Glutamatergic neuron (in vitro differentiated cells): ENCODE data around the gene ZNF660. TPM values are rescaled to one million over a fixed set of nuclear protein-coding genes. Genes with fewer than 3 reads are reported as not detected.

Experiments
- DNase-seq: peaks from one replicate; pipeline ENCODE4 v3.0.0; 2022
- H3K27ac Mint-ChIP-seq: one replicate; pipeline ENCODE4 v1.8.0; 2020; ENCODE audit warnings: mild to moderate bottlenecking, mixed read lengths, inconsistent platforms; ENCODE audit not compliant: unreplicated experiment
- H3K27me3 Mint-ChIP-seq: one replicate; pipeline ENCODE4 v1.8.0; 2020; ENCODE audit warnings: mild to moderate bottlenecking, moderate library complexity, mixed read lengths, inconsistent platforms; ENCODE audit not compliant: unreplicated experiment
- H3K36me3 Mint-ChIP-seq: one replicate; pipeline ENCODE4 v1.8.0; 2020; ENCODE audit warnings: mild to moderate bottlenecking, mixed read lengths, inconsistent platforms; ENCODE audit not compliant: unreplicated experiment
- H3K4me1 Mint-ChIP-seq: one replicate; pipeline ENCODE4 v1.8.0; 2020; ENCODE audit warnings: mild to moderate bottlenecking, low read depth, mixed read lengths, inconsistent platforms; ENCODE audit not compliant: unreplicated experiment
- H3K4me3 Mint-ChIP-seq: one replicate; pipeline ENCODE4 v1.8.0; 2020; ENCODE audit warnings: mild to moderate bottlenecking, mixed read lengths, inconsistent platforms; ENCODE audit not compliant: unreplicated experiment
- H3K9me3 Mint-ChIP-seq: one replicate; pipeline ENCODE4 v1.8.0; 2020; ENCODE audit warnings: mild to moderate bottlenecking, moderate library complexity, mixed read lengths, inconsistent platforms; ENCODE audit not compliant: unreplicated experiment
- total RNA-seq: library from RNA; stranded (reverse); fragmentation: NEBNext Ultra II Directional; extraction: Animal tissue kit (Norgen Biotek cat#: 25700); gene quantifications from one replicate; pipeline ENCODE4 v1.2.1, GENCODE V29; 2021; ENCODE audit not compliant: unreplicated experiment
- TF ChIP-seq, protein P1 (sequence below): fragments of 200-600 bp; sonication (generic); IDR thresholded peaks from one replicate; pipeline ENCODE4 v1.5.0; 2021; ENCODE audit not compliant: partially characterized antibody, unreplicated experiment

ZNF660 gene
- total RNA-seq, 1 donor from 2014 or later = 35.4 TPM

DNA sequence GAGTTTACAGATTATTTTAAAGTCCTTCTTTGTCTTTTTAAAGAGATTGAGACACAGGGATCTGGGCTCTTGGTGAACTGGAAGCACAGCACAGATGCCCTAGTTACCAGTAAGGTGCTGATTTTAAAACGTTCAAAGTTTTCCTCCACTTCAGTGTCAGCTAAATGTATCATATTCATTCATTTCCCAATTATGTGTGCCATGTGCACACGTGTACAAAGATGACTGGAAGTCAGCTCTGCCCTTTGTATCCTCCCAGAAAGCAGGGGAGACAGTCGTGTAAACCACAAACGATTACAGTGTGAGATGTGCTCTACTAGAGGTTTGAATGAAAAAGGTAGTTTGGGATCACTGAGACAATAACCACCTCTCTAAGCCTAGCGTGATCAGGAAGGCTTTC, 29.0 kb upstream of the ZNF660 start:
- DNase-seq = no peak
- peaks cover 11% of the 10 kb centered on the region for H3K4me1 Mint-ChIP-seq
- peak overlapping the region; percentile 98 for H3K4me3 Mint-ChIP-seq
- TF ChIP-seq, protein P1, sequence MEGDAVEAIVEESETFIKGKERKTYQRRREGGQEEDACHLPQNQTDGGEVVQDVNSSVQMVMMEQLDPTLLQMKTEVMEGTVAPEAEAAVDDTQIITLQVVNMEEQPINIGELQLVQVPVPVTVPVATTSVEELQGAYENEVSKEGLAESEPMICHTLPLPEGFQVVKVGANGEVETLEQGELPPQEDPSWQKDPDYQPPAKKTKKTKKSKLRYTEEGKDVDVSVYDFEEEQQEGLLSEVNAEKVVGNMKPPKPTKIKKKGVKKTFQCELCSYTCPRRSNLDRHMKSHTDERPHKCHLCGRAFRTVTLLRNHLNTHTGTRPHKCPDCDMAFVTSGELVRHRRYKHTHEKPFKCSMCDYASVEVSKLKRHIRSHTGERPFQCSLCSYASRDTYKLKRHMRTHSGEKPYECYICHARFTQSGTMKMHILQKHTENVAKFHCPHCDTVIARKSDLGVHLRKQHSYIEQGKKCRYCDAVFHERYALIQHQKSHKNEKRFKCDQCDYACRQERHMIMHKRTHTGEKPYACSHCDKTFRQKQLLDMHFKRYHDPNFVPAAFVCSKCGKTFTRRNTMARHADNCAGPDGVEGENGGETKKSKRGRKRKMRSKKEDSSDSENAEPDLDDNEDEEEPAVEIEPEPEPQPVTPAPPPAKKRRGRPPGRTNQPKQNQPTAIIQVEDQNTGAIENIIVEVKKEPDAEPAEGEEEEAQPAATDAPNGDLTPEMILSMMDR = no peak
- peaks cover 24% of the 10 kb centered on the region for H3K36me3 Mint-ChIP-seq
- peaks cover 11% of the 10 kb centered on the region for H3K9me3 Mint-ChIP-seq
- H3K27me3 Mint-ChIP-seq = no peaks in the 10 kb centered on the region
- H3K27ac Mint-ChIP-seq = peak overlapping the region; percentile 98

GRCh38 chr3:44557074-44557473, 27.7 kb upstream of the ZNF660 start:
- Mint-ChIP-seq H3K4me1 (peaks cover 11% of the 10 kb centered on the region), H3K27ac (no peak overlapping the region), H3K36me3 (peaks cover 35% of the 10 kb centered on the region), H3K9me3 (peaks cover 16% of the 10 kb centered on the region), H3K27me3 (no peaks in the 10 kb centered on the region), H3K4me3 (no peak overlapping the region)
- DNase-seq = no peak
- TF ChIP-seq, protein P1 = no peak

GRCh38 chr3:44561076-44561475, 23.7 kb upstream of the ZNF660 start:
- Mint-ChIP-seq H3K4me3 (no peak overlapping the region), H3K27me3 (no peaks in the 10 kb centered on the region), H3K4me1 (peaks cover 4% of the 10 kb centered on the region), H3K27ac (no peak overlapping the region), H3K9me3 (peaks cover 14% of the 10 kb centered on the region), H3K36me3 (peaks cover 52% of the 10 kb centered on the region)
- DNase-seq = no peak
- TF ChIP-seq, protein P1 = no peak

GRCh38 chr3:44562147-44562546, 22.6 kb upstream of the ZNF660 start:
- peaks cover 18% of the 10 kb centered on the region for H3K9me3 Mint-ChIP-seq
- H3K4me1 Mint-ChIP-seq = no peaks in the 10 kb centered on the region
- H3K4me3 Mint-ChIP-seq = no peak overlapping the region
- TF ChIP-seq, protein P1 = no peak
- peaks cover 51% of the 10 kb centered on the region for H3K36me3 Mint-ChIP-seq
- H3K27me3 Mint-ChIP-seq = peaks cover 2% of the 10 kb centered on the region
- no peak overlapping the region for H3K27ac Mint-ChIP-seq
- no peak for DNase-seq

DNA sequence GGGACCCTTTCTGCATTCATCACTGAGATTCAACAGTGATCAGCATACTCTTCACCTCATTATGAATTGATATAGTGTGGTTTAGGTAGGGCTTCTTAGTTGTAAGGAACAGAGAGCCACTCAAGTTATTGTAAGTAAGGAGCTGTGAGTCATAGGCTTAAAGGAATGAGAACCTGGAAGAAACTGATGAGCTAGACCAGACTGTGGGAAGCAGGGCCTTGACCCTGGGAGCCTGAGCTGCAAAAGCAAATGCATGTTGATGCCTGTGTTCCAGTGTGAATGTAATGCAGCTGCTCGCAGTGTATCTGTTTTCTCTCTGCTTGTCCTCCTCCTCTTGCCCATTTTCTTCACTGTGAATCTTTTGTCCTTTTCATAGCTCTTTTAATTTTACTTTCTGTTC, 16.2 kb upstream of the ZNF660 start:
- H3K36me3 Mint-ChIP-seq = peaks cover 65% of the 10 kb centered on the region
- no peak overlapping the region for H3K27ac Mint-ChIP-seq
- H3K4me1 Mint-ChIP-seq = no peaks in the 10 kb centered on the region
- TF ChIP-seq, protein P1 = no peak
- peaks cover 14% of the 10 kb centered on the region for H3K9me3 Mint-ChIP-seq
- DNase-seq = no peak
- H3K4me3 Mint-ChIP-seq = no peak overlapping the region
- peaks cover 2% of the 10 kb centered on the region for H3K27me3 Mint-ChIP-seq
